Measurements from ENCODE around the gene FSTL4. TPM values are rescaled to one million over a fixed set of nuclear protein-coding genes. Genes with fewer than 3 reads are reported as not detected.

The FSTL4 gene
- total and polyA plus RNA-seq, 2 experiments from 2014 or later, result 0.47 to 0.74 TPM

- Histone ChIP-seq H3K36me3 (replicated peaks; ENCODE audit: insufficient read depth, low read depth) (no peaks in the 10 kb centered on the region), H3K79me2 (no peaks in the 10 kb centered on the region), H3K27ac (no peak overlapping the region), H3K4me2 (no peak overlapping the region), H3K9me3 (ENCODE audit: low read depth) (no peaks in the 10 kb centered on the region), H3K27me3 (peaks cover 13% of the 10 kb centered on the region), H3K4me3 (no peak overlapping the region), H3K4me1 (ENCODE audit: insufficient read depth) (no peaks in the 10 kb centered on the region), H4K20me1 (ENCODE audit: insufficient read depth, poor library complexity, severe bottlenecking) (no peaks in the 10 kb centered on the region), H3K9me2 (replicated peaks; ENCODE audit: insufficient read depth) (no peaks in the 10 kb centered on the region), H2AFZ (no peak overlapping the region)
- no peak for DNase-seq (ENCODE audit: low spot score)
- 85% methylated on average over 2 of the region's 2 CpGs for WGBS (ENCODE audit: low lambda C conversion rate, missing lambda C conversion rate)
- TF ChIP-seq, protein P1, sequence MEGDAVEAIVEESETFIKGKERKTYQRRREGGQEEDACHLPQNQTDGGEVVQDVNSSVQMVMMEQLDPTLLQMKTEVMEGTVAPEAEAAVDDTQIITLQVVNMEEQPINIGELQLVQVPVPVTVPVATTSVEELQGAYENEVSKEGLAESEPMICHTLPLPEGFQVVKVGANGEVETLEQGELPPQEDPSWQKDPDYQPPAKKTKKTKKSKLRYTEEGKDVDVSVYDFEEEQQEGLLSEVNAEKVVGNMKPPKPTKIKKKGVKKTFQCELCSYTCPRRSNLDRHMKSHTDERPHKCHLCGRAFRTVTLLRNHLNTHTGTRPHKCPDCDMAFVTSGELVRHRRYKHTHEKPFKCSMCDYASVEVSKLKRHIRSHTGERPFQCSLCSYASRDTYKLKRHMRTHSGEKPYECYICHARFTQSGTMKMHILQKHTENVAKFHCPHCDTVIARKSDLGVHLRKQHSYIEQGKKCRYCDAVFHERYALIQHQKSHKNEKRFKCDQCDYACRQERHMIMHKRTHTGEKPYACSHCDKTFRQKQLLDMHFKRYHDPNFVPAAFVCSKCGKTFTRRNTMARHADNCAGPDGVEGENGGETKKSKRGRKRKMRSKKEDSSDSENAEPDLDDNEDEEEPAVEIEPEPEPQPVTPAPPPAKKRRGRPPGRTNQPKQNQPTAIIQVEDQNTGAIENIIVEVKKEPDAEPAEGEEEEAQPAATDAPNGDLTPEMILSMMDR (IDR thresholded peaks at IDR 0.05; ENCODE audit: poor library complexity), result no peak
- TF ChIP-seq EZH2phosphoT487 (IDR thresholded peaks at IDR 0.05; ENCODE audit: low read depth, severe bottlenecking, unreplicated experiment) (no peak), EZH2 (IDR thresholded peaks at IDR 0.05; ENCODE audit: borderline replicate concordance) (no peak)
These were observed 29.9 kb upstream of the FSTL4 start for GRCh38 chr5:133642153-133642722.

DNA sequence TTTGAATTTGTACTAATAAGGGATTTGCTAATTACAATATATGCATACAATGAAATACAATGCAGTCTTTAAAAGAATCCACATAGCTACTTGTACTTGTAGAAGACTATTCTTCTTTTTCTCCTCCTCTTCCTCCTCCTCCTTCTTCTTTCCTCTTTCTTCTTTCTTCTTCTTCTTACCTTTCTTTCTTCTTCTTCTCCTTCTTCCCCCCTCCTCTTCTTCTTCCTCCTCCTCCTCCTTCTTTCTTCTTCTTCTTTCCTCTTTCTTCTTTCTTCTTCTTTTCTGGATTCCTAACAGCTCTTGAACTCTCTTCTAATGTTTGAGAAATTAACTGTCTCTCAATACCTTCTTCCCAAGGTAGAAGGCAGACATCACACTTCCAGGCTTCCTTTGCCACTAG is 29.3 kb upstream of the FSTL4 start:
- H3K27ac ChIP-seq, result no peak overlapping the region
- H3K27me3 ChIP-seq, result peaks cover 13% of the 10 kb centered on the region
- no peak overlapping the region for H3K4me3 ChIP-seq
- DNase-seq (ENCODE audit: low spot score), result no peak
- H2AFZ ChIP-seq, result no peak overlapping the region
- no peaks in the 10 kb centered on the region for H3K9me2 ChIP-seq (replicated peaks; ENCODE audit: insufficient read depth)
- H3K9me3 ChIP-seq (ENCODE audit: low read depth), result no peaks in the 10 kb centered on the region
- no peaks in the 10 kb centered on the region for H3K4me1 ChIP-seq (ENCODE audit: insufficient read depth)
- no peaks in the 10 kb centered on the region for H4K20me1 ChIP-seq (ENCODE audit: insufficient read depth, poor library complexity, severe bottlenecking)
- no peaks in the 10 kb centered on the region for H3K79me2 ChIP-seq
- TF ChIP-seq, protein P1 (IDR thresholded peaks at IDR 0.05; ENCODE audit: poor library complexity), result no peak
- TF ChIP-seq EZH2 (IDR thresholded peaks at IDR 0.05; ENCODE audit: borderline replicate concordance), result no peak
- no peak for TF ChIP-seq EZH2phosphoT487 (IDR thresholded peaks at IDR 0.05; ENCODE audit: low read depth, severe bottlenecking, unreplicated experiment)
- H3K36me3 ChIP-seq (replicated peaks; ENCODE audit: insufficient read depth, low read depth), result no peaks in the 10 kb centered on the region
- H3K4me2 ChIP-seq, result no peak overlapping the region

DNA sequence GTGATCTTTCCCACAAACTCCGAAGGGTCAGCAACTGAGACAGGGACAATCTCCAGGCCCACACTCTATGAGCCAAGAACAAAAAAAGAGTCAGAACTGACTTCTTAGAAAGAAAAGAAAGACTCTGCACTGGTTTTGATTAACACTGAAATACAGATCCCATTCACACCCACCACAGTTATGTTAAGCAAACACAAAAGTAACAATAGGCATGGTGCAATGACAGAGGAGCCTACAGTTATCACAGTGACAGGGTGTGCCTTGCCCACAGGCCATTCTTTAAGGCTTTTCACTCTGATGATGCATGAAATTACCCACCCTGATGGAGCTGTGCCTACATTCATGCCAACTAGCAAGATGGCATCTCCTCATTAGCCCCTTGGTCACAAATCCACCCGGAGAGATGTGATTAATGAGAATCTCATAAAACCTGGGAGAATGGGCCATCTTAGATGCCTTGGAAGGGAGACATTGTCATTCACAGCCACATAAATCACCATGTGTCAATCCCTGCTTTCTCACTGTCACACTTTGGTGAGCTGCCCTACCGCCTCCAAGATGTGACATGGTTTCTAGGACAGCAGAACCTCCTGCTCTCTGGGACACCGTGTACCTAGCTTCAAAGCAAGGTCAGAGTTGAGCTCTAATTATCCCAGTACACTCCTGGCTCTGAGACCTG is 27.6 kb upstream of the FSTL4 start:
- TF ChIP-seq, protein P1 (IDR thresholded peaks at IDR 0.05; ENCODE audit: poor library complexity), result no peak
- TF ChIP-seq EZH2phosphoT487 (IDR thresholded peaks at IDR 0.05; ENCODE audit: low read depth, severe bottlenecking, unreplicated experiment), result no peak
- no peak for TF ChIP-seq EZH2 (IDR thresholded peaks at IDR 0.05; ENCODE audit: borderline replicate concordance)
- no peak overlapping the region for H2AFZ ChIP-seq
- H3K27me3 ChIP-seq, result peaks cover 13% of the 10 kb centered on the region
- no peak overlapping the region for H3K27ac ChIP-seq
- H3K36me3 ChIP-seq (replicated peaks; ENCODE audit: insufficient read depth, low read depth), result no peaks in the 10 kb centered on the region
- H3K79me2 ChIP-seq, result no peaks in the 10 kb centered on the region
- H4K20me1 ChIP-seq (ENCODE audit: insufficient read depth, poor library complexity, severe bottlenecking), result no peaks in the 10 kb centered on the region
- H3K4me1 ChIP-seq (ENCODE audit: insufficient read depth), result no peaks in the 10 kb centered on the region
- H3K9me2 ChIP-seq (replicated peaks; ENCODE audit: insufficient read depth), result no peaks in the 10 kb centered on the region
- no peaks in the 10 kb centered on the region for H3K9me3 ChIP-seq (ENCODE audit: low read depth)
- no peak for DNase-seq (ENCODE audit: low spot score)
- no peak overlapping the region for H3K4me2 ChIP-seq
- WGBS (ENCODE audit: low lambda C conversion rate, missing lambda C conversion rate), result 82% methylated on average over 4 of the region's 4 CpGs
- no peak overlapping the region for H3K4me3 ChIP-seq
